Measurements from ENCODE around the gene NECTIN1. TPM values are rescaled to one million over a fixed set of nuclear protein-coding genes. Genes with fewer than 3 reads are reported as not detected.
A peak's percentile ranks its signal among the peaks of the same experiment; 100 is the strongest.

The NECTIN1 gene
- total RNA-seq, 2 experiments from 2014 or later = 1.5 TPM

DNA sequence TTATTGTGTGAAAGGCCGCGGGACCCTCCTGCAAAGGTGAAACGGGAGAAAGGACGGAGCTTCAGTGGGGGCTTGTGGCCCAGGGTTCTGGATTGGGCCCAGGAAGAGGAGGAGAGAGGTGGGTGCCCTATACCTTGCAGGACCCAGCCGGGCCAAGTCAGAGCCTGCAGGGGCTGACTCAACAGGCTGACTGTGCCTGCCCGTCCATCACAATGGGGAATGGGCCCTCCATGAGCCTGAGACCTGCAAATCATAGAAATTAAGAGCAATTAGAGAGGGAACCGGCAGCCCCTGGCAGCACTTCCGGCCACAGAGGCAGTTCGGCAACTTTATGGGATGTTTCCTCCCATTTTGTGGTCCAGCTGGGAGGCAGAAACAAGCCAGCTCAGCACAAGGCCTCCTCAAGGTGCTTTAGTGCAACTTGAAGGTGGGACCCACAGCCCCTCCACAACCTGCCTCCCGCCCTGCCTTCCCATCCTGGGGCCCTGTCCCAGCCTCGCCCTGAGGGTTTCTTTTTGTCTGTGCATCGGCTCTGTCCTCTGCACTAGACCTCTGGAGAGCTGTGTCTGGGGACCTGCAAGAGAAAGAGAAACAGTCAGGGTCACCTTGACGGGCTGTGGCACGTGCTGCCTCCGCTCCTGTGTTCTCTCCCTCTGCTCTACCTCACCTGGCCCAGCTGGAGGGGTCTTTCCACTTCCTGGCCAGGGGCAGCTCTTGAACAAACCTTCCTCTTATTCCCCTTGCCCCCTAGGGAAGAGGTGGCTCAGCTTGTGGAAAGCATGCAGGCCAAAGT lies 19.1 kb upstream of the NECTIN1 start:
- ATAC-seq (ENCODE audit: low read depth) (no peak), DNase-seq (no peak)
- Mint-ChIP-seq H3K4me1 (peaks cover 2% of the 10 kb centered on the region), H3K27ac (no peak overlapping the region), H3K36me3 (no peaks in the 10 kb centered on the region), H3K27me3 (peaks cover 19% of the 10 kb centered on the region), H3K9me3 (no peaks in the 10 kb centered on the region), H3K4me3 (no peak overlapping the region)
- POLR2A ChIA-PET = no interaction called here

DNA sequence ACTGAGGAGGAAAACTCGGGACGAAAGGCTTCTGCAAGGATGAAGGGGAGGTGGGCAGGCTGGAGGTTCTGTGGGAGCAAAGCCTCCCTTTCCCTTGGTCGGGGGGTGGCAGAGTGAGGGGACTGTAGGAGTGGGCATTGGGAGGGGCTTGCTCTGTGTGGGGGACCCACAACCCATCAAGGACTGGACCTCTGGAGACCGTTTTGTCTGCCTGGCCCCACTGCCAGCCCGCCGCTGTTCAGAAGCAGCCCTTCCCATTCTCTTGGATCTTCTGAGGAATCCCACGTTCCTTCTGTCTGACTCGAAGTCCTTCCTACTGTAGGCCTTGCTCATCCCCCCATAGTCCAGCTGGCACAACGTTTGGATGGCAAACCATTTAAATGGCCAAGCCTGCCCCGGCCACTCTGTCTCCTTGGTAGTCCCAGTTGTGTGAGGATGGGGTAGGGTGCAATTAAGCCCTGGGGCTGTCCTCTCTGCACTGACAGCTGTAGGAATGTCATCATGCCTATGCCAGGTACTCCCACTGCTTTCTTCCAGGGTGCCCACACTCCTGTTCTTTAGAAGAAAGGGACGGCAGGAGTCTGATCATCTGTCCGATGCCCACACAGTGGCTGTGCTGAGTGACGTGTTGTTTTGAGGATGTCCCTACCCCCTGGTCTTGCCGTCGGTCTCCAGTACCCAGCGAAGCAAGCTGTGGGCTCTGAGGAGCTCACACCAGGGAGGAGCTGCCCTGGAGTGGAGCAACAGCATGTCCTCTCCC lies 17.0 kb upstream of the NECTIN1 start:
- ATAC-seq (ENCODE audit: low read depth) (no peak), DNase-seq (no peak)
- H3K4me3 Mint-ChIP-seq = no peak overlapping the region
- no peaks in the 10 kb centered on the region for H3K36me3 Mint-ChIP-seq
- peaks cover 23% of the 10 kb centered on the region for H3K27me3 Mint-ChIP-seq
- H3K9me3 Mint-ChIP-seq = no peaks in the 10 kb centered on the region
- POLR2A ChIA-PET = no interaction called here
- peaks cover 6% of the 10 kb centered on the region for H3K4me1 Mint-ChIP-seq
- H3K27ac Mint-ChIP-seq = no peak overlapping the region

DNA sequence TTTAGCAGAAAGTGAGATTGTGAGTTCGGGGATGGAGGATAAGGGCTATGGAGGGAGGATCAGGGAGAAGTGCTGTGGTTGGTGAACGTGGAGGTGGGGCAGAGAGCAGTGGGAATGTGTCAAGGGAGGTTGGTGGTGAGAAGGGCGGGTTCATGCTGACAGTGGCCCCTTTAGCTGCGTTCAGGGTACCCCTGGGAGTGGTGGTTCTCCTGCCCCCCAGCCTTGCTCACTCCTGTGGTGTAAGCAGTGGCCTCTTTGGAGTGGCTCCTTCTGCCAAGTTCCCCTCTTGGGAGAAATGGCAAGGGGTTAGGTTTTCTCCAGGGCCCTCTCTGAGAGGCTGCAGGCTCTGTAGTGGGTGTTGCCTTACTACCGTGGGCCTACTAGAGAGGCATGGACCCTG lies 16.1 kb upstream of the NECTIN1 start:
- Mint-ChIP-seq H3K9me3 (no peaks in the 10 kb centered on the region), H3K4me3 (no peak overlapping the region), H3K36me3 (no peaks in the 10 kb centered on the region), H3K27me3 (peaks cover 26% of the 10 kb centered on the region), H3K27ac (no peak overlapping the region), H3K4me1 (peaks cover 6% of the 10 kb centered on the region)
- POLR2A ChIA-PET = no interaction called here
- no peak for DNase-seq
- ATAC-seq (ENCODE audit: low read depth) = no peak

DNA sequence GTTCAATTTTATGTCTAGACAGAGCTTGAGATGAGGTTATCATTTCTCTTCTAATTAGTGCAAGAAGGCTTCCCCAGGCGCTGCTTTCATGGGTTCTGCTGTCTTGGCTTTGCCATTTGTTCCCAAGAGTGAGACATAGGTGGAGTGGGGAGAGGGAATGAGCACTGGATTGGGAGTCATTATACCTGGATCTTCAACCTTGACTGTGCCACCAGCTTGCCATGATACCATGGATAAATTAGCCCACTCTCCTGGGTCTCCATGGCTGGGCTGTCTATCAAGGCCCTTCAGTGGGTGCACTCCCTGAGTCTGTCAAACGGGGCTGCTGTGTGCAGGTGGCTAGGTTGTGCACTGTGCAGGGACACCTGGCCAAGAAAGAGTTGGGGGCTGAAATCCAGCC lies 15.6 kb upstream of the NECTIN1 start:
- Mint-ChIP-seq H3K4me3 (no peak overlapping the region), H3K4me1 (peaks cover 6% of the 10 kb centered on the region), H3K27me3 (peaks cover 26% of the 10 kb centered on the region), H3K9me3 (no peaks in the 10 kb centered on the region), H3K36me3 (no peaks in the 10 kb centered on the region), H3K27ac (no peak overlapping the region)
- ATAC-seq (ENCODE audit: low read depth) = no peak
- POLR2A ChIA-PET = interaction anchor here (0.6 kb wide), 1 partner anchor 65 kb away, joined by 3 read pairs; no protein-coding TSS in a partner anchor
- no peak for DNase-seq

DNA sequence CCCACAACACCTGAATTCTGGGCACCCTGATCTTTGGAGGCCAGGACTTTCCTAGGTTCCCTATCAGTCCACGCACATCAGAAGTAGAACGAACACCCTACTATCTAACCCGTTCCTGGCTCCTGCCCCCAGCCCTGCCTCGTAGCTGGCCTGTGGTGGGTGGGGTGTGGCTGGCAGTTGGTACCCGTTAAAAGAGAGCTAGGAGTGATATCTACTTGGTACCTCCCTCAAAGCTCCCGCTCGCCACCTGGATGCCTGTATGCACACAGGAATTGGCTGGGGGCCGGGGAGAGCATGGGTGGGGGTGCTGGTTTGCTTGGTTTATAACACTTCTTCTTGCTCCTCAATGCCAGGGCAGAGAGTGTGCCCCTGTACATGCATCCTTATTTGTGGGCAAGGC lies 14.0 kb upstream of the NECTIN1 start:
- ATAC-seq (ENCODE audit: low read depth) = no peak
- Mint-ChIP-seq H3K36me3 (no peaks in the 10 kb centered on the region), H3K27ac (no peak overlapping the region), H3K4me3 (no peak overlapping the region), H3K4me1 (peaks cover 6% of the 10 kb centered on the region), H3K27me3 (peaks cover 26% of the 10 kb centered on the region), H3K9me3 (no peaks in the 10 kb centered on the region)
- no peak for DNase-seq
- POLR2A ChIA-PET = no interaction called here

DNA sequence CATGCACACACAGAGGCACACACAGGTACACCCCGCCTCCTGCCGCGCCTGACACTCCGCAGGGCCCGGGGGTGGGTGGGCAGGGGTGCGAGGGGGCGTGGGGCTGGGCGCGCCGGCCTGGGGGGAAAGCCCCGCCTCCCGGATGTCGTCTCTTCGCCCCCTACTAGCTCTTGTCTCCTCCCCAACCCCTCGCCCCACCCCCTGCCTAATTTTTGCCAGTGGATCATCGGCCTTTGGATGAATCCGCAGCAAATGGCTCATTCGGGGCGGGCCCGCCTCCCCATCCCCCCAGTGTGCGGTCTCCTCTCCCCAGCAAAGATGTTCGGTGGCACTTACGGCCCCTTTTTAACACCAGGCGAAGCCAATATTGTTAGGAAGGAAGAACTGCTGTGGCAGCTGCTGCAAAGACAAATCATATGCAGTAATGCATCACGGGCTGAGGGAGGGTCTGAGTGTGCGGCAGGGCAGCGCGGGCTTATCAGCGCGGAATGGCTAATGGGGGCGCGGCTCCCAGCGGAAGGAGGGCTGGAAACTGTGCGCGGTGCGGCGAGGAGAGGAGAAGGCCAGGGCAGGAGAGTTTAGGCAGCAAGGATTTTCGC lies 13.4 kb upstream of the NECTIN1 start:
- no peak overlapping the region for H3K27ac Mint-ChIP-seq
- peaks cover 3% of the 10 kb centered on the region for H3K4me1 Mint-ChIP-seq
- no peak overlapping the region for H3K4me3 Mint-ChIP-seq

DNA sequence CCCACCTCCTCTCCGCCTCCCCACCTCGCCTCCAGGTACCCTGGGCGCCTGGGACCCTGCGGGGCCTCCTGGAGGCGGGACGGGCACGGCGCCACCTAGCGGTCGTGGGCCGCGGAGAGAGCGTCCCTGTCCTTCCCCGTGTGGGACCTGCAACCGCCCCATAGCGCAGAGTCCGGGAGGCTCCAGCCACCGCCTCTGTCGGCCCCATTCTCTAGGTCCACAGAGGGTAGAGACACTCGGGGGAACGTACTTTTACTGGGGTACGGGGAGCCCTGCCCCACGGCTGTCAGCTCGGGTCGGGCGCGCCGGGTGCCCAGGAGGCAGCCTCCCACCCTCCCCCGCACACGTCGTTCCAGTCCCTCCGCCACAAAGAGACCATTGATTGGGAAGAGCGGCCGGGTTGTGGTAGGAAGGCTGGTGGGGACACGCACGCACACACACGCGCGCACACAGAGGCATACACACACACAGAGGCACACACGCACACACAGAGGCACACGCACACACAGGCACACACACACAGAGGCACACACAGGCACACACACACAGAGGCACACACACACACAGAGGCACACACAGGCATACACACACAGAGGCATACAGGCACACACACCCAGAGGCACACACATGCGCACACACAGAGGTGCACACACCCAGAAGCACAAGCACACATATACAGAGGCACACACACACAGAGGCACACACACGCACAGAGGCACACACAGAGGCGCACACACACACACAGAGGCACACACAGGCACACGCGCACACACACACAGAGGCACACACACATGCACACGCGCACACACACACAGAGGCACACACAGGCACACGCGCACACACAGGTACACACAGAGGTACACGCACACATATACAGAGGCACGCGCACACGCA lies 12.6 kb upstream of the NECTIN1 start:
- H3K4me1 Mint-ChIP-seq = peaks cover 3% of the 10 kb centered on the region
- POLR2A ChIA-PET = no interaction called here
- ATAC-seq (ENCODE audit: low read depth) = peak; percentile 79
- H3K27ac Mint-ChIP-seq = no peak overlapping the region
- H3K27me3 Mint-ChIP-seq = peaks cover 26% of the 10 kb centered on the region
- no peaks in the 10 kb centered on the region for H3K36me3 Mint-ChIP-seq
- H3K9me3 Mint-ChIP-seq = no peaks in the 10 kb centered on the region
- H3K4me3 Mint-ChIP-seq = no peak overlapping the region
- peak; percentile 77 for DNase-seq

More for the DNA sequence above, 13.4 kb upstream of the NECTIN1 start:
- DNase-seq (no peak), ATAC-seq (ENCODE audit: low read depth) (no peak)
- POLR2A ChIA-PET = no interaction called here
- Mint-ChIP-seq H3K36me3 (no peaks in the 10 kb centered on the region), H3K27me3 (peaks cover 26% of the 10 kb centered on the region), H3K9me3 (no peaks in the 10 kb centered on the region)

DNA sequence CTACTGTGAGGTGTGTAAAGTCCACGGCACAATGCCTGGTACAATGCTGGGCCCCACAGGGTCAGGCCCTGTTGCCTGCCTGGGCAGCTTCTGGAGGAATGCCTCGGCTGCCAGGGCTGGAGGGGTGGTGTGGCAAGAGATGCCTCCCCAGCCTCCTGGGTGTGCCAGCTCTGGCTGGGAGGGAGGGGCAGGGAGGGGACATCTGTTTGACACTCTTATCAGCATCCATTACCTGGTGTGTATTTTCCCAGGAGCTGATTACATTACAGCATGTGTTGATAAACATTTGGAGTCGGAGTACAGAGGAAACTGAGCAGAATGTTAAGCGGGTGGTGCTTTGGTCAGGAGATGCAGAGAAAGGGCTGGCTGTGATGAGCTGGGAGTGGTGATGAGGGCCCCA lies 11.0 kb upstream of the NECTIN1 start:
- POLR2A ChIA-PET = interaction anchor here (0.6 kb wide), 1 partner anchor 606 kb away, joined by 4 read pairs; no protein-coding TSS in a partner anchor
- Mint-ChIP-seq H3K36me3 (no peaks in the 10 kb centered on the region), H3K4me3 (no peak overlapping the region), H3K9me3 (no peaks in the 10 kb centered on the region), H3K4me1 (peaks cover 3% of the 10 kb centered on the region), H3K27me3 (peaks cover 26% of the 10 kb centered on the region), H3K27ac (no peak overlapping the region)
- DNase-seq (no peak), ATAC-seq (ENCODE audit: low read depth) (no peak)

DNA sequence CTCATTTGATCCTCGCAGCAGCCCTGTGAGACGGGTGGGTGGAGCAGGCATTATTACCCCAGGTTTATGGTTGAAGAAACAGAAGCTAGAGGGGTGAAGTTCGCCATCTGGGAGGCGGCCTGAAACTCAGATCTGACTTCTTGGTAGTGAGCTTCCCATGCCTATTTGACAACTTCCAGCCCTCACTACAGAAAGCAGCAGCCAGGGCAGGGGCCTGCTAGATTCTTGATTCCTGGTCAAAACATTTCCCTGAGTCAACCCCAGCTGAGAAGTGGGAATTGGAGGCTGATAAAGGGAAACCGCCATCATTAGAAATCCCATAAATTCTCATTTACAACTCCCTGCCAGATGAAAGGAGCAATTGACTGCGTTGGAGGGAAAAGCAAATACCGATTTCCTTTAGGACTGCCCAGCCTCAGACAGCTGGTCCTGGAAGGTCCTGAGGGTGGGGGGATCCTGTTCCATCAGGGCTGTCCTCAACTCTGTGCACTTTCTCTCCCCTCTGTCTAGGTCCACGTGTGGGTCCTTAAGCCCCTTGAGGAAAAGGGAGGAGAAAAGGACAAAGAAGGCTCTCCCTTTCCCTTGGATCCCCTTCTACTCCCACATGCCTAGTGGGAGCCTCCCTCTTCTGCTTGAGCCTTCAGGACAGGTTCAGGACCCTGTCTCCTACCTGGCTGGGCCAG lies 10.2 kb upstream of the NECTIN1 start:
- POLR2A ChIA-PET = interaction anchor here (0.6 kb wide), 1 partner anchor 607 kb away, joined by 4 read pairs; no protein-coding TSS in a partner anchor
- no peaks in the 10 kb centered on the region for H3K36me3 Mint-ChIP-seq
- H3K4me1 Mint-ChIP-seq = peaks cover 3% of the 10 kb centered on the region
- H3K27ac Mint-ChIP-seq = no peak overlapping the region
- peaks cover 20% of the 10 kb centered on the region for H3K27me3 Mint-ChIP-seq
- no peak for ATAC-seq (ENCODE audit: low read depth)
- H3K9me3 Mint-ChIP-seq = no peaks in the 10 kb centered on the region
- DNase-seq = no peak
- H3K4me3 Mint-ChIP-seq = no peak overlapping the region

DNA sequence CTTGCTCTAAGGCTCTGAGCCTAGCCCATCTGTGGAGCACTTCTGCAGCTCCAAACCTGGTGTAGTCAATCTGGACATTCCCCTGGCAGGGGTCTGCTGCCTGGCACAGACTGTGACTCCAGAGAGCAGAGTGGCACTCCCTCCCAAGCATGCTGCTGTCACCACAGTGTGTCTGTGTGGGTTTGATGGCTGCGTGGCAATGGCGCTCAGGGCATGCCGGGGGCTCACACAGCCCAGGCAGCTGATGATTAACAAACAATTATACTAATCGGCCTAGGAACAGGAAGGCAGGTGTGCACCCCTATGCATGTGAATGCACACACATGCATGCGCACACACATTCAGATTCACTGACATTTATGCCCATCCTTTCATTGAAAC lies 9.0 kb upstream of the NECTIN1 start:
- no peak for ATAC-seq (ENCODE audit: low read depth)
- Mint-ChIP-seq H3K27ac (no peak overlapping the region), H3K36me3 (no peaks in the 10 kb centered on the region), H3K4me1 (peaks cover 3% of the 10 kb centered on the region), H3K9me3 (no peaks in the 10 kb centered on the region), H3K4me3 (no peak overlapping the region), H3K27me3 (peaks cover 29% of the 10 kb centered on the region)
- DNase-seq = no peak
- POLR2A ChIA-PET = no interaction called here

DNA sequence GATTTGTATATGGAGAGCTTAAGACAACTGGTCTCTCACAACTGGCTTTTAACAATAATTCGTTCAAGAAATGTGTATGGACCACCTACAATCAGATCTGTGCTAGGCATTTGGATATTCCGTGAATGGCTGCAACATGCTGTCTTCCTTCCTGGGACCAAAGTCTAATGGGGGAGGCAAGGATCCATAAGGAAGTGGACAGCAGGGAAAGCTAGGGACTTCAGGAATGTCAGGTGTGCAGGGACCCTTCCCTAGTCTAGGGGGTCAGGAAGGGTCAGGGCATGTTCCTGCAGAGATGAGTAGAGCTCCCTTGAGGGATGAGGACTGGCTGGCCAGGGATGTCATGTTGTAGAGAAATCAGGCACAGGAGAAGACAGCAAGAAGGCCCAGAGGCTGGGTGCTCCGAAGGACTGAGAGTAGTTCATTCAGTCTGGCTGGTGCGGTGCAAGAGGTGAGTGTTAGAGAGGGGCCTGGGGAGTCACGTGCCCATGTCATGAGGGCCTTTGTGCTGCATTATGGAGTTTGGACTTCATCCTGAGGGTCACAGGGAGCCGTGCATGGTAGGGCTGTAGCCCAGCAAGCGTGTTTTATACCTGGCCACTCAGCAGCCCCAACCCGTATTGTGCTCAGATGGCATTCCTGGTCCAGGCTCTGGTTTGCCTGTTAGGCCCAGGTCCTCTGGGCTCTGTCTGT lies 8.5 kb upstream of the NECTIN1 start:
- ATAC-seq (ENCODE audit: low read depth) = no peak

DNA sequence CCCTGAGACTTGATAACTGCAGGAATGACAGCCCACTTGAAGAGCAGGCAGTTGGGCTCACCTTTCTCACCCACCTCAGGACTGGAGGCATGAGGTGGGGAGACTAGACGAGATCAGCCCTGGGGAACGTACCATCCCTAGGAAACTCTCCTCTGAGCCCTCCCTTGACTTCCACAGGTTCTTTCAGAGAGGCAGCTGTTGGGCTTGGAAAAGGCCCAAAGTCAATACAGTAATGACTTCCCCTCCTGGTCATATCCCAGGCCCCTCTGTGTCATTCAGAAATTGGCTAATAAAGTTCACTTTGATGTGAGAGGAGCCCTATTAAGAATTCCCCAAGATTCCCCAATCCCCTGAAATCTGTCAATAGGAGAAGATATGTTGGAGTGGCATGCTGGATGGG lies 5.8 kb upstream of the NECTIN1 start:
- no peaks in the 10 kb centered on the region for H3K4me1 Mint-ChIP-seq
- no peak overlapping the region for H3K27ac Mint-ChIP-seq
- H3K9me3 Mint-ChIP-seq = no peaks in the 10 kb centered on the region
- H3K4me3 Mint-ChIP-seq = no peak overlapping the region
- DNase-seq = no peak
- H3K27me3 Mint-ChIP-seq = peaks cover 37% of the 10 kb centered on the region
- no peaks in the 10 kb centered on the region for H3K36me3 Mint-ChIP-seq
- ATAC-seq (ENCODE audit: low read depth) = no peak
- POLR2A ChIA-PET = no interaction called here

More for the DNA sequence above, 8.5 kb upstream of the NECTIN1 start:
- H3K36me3 Mint-ChIP-seq = no peaks in the 10 kb centered on the region
- H3K4me1 Mint-ChIP-seq = peaks cover 3% of the 10 kb centered on the region
- no peak overlapping the region for H3K27ac Mint-ChIP-seq
- no peaks in the 10 kb centered on the region for H3K9me3 Mint-ChIP-seq
- POLR2A ChIA-PET = no interaction called here
- H3K4me3 Mint-ChIP-seq = no peak overlapping the region
- no peak for DNase-seq
- peaks cover 26% of the 10 kb centered on the region for H3K27me3 Mint-ChIP-seq

Data from activated naive CD8-positive, alpha-beta T cell treated with anti-CD3 and anti-CD28 coated beads, Interleukin-2, amount 10 ng/mL, durations not matched to agents 7 days and 5 days (primary cell).